Measurements from ENCODE around the gene HTR3A.

DNA sequence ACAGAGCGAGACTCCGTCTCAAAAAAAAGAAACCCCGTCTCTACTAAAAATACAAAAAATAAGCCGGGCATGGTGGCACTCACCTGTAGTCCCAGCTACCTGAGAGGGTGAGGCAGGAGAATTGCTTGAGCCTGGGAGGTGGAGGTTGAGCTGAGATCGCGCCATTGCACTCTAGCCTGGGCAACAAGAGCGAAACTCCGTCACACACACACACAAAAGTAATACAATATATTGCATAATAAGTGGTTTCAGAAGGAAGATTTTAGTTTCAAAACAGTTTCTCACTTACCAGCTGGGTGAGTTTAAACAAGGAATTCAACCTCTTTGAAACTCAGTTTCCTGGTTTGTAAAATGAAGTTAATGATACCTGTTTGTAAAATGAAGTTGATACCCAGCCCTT is 32.7 kb upstream of the HTR3A start:
- no peak for TF ChIP-seq HMGXB4 (CRISPR knock-in tag; IDR thresholded peaks at IDR 0.05)
- TF ChIP-seq, protein P1, sequence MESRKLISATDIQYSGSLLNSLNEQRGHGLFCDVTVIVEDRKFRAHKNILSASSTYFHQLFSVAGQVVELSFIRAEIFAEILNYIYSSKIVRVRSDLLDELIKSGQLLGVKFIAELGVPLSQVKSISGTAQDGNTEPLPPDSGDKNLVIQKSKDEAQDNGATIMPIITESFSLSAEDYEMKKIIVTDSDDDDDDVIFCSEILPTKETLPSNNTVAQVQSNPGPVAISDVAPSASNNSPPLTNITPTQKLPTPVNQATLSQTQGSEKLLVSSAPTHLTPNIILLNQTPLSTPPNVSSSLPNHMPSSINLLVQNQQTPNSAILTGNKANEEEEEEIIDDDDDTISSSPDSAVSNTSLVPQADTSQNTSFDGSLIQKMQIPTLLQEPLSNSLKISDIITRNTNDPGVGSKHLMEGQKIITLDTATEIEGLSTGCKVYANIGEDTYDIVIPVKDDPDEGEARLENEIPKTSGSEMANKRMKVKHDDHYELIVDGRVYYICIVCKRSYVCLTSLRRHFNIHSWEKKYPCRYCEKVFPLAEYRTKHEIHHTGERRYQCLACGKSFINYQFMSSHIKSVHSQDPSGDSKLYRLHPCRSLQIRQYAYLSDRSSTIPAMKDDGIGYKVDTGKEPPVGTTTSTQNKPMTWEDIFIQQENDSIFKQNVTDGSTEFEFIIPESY (CRISPR knock-in tag; IDR thresholded peaks at IDR 0.05): no peak
- no peak for TF ChIP-seq KLF1 (tag; IDR thresholded peaks at IDR 0.05)
- TF ChIP-seq POLR2AphosphoS5 (IDR thresholded peaks at IDR 0.05; ENCODE audit: control insufficient read depth, insufficient read depth, low read depth, low read length): no peak
- TF ChIP-seq HMGN3 (IDR thresholded peaks at IDR 0.05; ENCODE audit: borderline replicate concordance, extremely low read depth, insufficient read length, low read depth, low read length): no peak
- no peak for TF ChIP-seq ILF3 (IDR thresholded peaks at IDR 0.05; ENCODE audit: borderline replicate concordance)
- TF ChIP-seq DLX4 (CRISPR knock-in tag; IDR thresholded peaks at IDR 0.05): no peak
- no peak for TF ChIP-seq ZNF644 (tag; IDR thresholded peaks at IDR 0.05; ENCODE audit: low read depth)
- TF ChIP-seq HES1 (IDR thresholded peaks at IDR 0.05; ENCODE audit: low read depth): no peak
- TF ChIP-seq ZMIZ1 (IDR thresholded peaks at IDR 0.05; ENCODE audit: low read depth in 2 of 2, low read length in 2 of 2): no peak
- no peak for TF ChIP-seq ZC3H8 (IDR thresholded peaks at IDR 0.05)
